Hematopoietic multipotent progenitor cell treated with erythropoietin and hydrocortisone succinate and interleukin-3 and kit ligand, for 15 days (in vitro differentiated cells): ENCODE data around the gene WFS1.

Experiments
- DNase-seq: peaks from one replicate; pipeline ENCODE4 v3.0.0-alpha.2; 2015; ENCODE audit warnings: low spot score

WFS1 gene

GRCh38 chr4:6325788-6326290, 56.2 kb downstream of the WFS1 start:
- DNase-seq: no peak

- DNase-seq: no peak
Observed at GRCh38 chr4:6326312-6327060, 56.8 kb downstream of the WFS1 start.

GRCh38 chr4:6327220-6327917, 57.7 kb downstream of the WFS1 start:
- DNase-seq: peak; percentile 63

GRCh38 chr4:6328526-6328925, 58.9 kb downstream of the WFS1 start:
- no peak for DNase-seq

- no peak for DNase-seq
Observed at GRCh38 chr4:6329478-6330383, 60.1 kb downstream of the WFS1 start.

GRCh38 chr4:6330384-6330767, 60.7 kb downstream of the WFS1 start:
- DNase-seq: no peak

- peak; percentile 18 for DNase-seq
Observed at GRCh38 chr4:6331018-6331417, 61.4 kb downstream of the WFS1 start.

GRCh38 chr4:6331468-6331867, 61.8 kb downstream of the WFS1 start:
- DNase-seq: no peak

- DNase-seq: peak; percentile 23
Observed at GRCh38 chr4:6332042-6332668, 62.5 kb downstream of the WFS1 start.

GRCh38 chr4:6332669-6333050, 63.0 kb downstream of the WFS1 start:
- no peak for DNase-seq

- DNase-seq: peak; percentile 39
Observed at GRCh38 chr4:6333301-6334202, 63.9 kb downstream of the WFS1 start.

GRCh38 chr4:6334203-6334887, 64.7 kb downstream of the WFS1 start:
- no peak for DNase-seq

- DNase-seq: no peak
Observed at GRCh38 chr4:6335040-6335590, 65.5 kb downstream of the WFS1 start.

GRCh38 chr4:6336166-6336565, 66.5 kb downstream of the WFS1 start:
- DNase-seq: no peak

GRCh38 chr4:6337331-6337935, 67.8 kb downstream of the WFS1 start:
- no peak for DNase-seq

- no peak for DNase-seq
Observed at GRCh38 chr4:6338175-6338950, 68.7 kb downstream of the WFS1 start.

- DNase-seq: no peak
Observed at GRCh38 chr4:6338951-6339817, 69.5 kb downstream of the WFS1 start.
